Activated T-helper 1 cell treated with Interleukin-2 at 50 U/mL for 16 hours (primary cell): Measurements from ENCODE around the gene PHLDA3.
A peak's percentile ranks its signal among the peaks of the same experiment; 100 is the strongest.
"Not testable (repeated sequence)": the region's sequence is repeated elsewhere in the genome, so short reads cannot be mapped to it uniquely, and the experiment has no call there.

Experiments used
- DNase-seq: peaks from one replicate; pipeline ENCODE4 v3.0.0-alpha.2; 2020; ENCODE audit warnings: low read depth

Gene PHLDA3

DNA sequence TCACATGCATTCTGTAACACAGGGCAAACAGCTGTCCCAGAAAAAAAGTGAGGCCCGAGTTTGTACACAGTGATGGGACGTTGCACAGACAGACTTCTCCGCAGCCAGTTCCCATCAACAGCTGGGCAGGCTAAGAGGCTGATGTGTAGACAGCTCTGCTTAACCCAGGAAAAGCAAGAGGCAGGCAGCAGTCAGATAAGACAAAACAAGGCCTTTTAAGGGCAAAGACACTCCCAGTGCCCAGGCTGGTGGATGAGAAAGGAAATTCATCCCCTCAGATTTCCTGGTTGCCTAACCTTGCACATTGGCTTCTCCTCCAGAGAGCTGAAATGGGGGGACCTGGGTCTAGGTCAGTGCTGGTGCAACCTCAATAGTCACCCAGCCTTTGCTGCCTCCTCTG, 17.2 kb upstream of the PHLDA3 start:
- no peak for DNase-seq

- DNase-seq = no peak
Observed at GRCh38 chr1:201485184-201485774, 16.3 kb upstream of the PHLDA3 start.

DNA sequence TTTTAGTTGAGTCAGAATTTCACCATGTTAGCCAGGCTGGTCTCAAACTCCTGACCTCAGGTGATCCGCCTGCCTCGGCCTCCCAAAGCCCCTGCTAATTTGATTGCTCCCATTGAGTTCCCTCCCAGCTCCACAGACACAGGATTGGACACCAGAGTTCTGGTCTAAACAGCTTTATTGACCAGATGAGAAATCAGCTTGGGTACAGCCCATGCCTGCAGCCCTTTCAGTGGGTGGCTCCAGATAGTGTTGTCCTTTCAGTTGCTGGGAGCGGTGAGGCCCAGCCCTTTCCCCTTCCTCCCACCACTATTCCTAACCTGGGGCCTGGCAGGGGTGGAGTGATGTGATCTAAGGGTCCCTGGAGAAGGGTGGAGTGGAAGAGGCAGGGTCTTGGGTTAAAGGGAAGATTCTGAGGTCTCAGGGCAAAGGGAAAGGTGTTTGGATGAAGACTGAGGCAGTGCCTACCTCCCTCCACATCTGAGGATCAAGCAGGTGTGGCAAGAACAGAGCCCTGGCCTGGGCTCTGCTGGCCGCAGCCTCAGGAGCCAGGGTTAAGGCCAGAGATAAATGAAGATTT, 14.5 kb upstream of the PHLDA3 start:
- no peak for DNase-seq

GRCh38 chr1:201482755-201483154, 13.8 kb upstream of the PHLDA3 start:
- DNase-seq = no peak

GRCh38 chr1:201481761-201482493, 12.9 kb upstream of the PHLDA3 start:
- peak; percentile 68 for DNase-seq

- DNase-seq = no peak
Observed at GRCh38 chr1:201481004-201481380, 12.0 kb upstream of the PHLDA3 start.

DNA sequence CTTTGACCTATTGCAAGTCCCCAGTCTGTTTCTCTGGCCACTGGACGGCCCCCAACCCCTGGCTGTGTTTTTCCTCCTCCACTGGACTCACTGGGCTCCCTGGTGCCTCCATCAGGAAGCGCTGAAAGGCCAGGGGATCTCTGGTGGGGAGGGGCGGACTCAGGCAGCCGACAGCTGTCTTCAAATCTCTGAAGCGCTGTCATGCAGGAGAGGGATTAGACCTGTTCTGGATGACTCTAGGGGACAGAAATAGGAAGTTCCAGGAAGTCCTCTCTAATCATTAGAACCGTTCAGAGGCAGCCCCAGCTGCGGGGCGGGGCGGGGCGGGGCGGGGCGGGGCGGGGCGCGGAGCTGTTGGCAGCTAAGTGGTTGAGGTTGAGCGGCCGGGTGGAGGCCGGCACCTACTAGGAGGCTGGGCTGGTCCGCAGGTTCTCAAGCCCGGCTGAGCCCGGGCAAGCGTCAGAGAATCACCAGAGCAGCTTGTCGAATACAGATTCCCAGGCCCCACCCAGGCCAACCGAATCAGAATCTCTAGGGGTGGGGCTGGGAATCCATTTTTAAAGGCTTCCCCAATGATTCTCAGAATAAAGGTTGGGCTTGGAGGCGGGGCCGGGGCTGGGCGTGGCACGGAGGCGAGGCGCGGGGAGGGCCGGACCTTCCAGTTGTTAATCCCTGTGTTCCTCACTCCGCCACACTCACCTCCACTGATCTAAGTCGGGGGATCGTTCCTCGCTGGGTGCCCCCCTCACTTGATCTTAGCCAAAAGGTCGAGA, 11.4 kb upstream of the PHLDA3 start:
- peak; percentile 9 for DNase-seq

- DNase-seq = no peak
Observed at GRCh38 chr1:201479201-201479730, 10.3 kb upstream of the PHLDA3 start.

GRCh38 chr1:201478666-201479065, 9.7 kb upstream of the PHLDA3 start:
- DNase-seq = not testable (repeated sequence)

DNA sequence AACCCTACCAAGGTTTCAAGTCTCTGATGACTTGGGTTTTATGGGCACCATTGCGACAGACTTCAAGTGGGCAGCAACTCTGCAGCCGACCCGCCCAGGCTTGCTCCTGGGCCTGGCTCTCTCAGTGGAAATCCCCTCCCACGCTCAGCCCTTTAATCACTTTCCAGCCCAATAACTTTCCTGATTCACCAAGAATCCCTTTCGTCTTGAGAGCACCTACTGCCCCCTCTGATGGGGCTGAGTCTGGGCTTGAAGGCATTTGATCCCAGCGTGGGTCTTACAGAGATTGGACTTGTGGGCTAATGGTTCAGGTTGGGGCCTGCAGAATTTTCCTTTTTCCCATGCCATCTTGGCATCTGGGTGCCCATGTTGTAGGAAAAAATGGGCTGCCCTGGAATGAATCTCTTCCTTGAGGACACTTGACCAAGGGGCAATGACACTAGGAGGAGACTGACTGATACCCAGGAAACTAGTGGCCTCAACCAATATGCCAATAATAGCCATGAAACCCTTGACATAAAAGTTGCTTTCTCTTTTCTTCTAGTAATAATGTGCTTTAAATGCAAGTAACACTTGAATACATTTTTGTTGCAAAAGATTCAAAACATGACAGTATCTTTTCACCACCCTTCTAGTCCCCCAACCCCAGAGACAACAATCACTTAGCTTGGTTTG, 7.8 kb upstream of the PHLDA3 start:
- no peak for DNase-seq

- no peak for DNase-seq
Observed at GRCh38 chr1:201475915-201476669, 7.1 kb upstream of the PHLDA3 start.

GRCh38 chr1:201475130-201475529, 6.1 kb upstream of the PHLDA3 start:
- no peak for DNase-seq

DNA sequence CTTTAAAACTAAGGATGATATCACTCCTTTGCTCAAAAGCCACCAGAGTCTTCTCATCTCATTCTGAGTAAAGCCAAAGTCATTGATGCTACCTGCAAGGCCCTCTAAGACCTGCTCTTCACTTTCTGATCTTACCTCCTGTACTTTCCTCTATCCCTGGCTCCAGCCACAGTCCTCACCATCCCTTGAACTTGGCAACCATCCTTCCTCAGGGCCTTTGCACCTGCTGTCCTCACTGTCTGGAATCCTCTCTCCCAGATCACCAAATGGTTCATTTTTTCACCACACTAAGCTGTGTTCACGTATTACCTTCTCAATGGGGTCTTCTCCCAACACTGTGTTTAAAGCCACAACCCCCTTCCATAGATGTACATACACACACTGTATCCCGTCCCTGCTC, 4.3 kb upstream of the PHLDA3 start:
- DNase-seq = no peak

GRCh38 chr1:201472321-201472720, 3.3 kb upstream of the PHLDA3 start:
- not testable (repeated sequence) for DNase-seq

- no peak for DNase-seq
Observed at GRCh38 chr1:201471772-201472171, 2.8 kb upstream of the PHLDA3 start.

- DNase-seq = no peak
Observed at GRCh38 chr1:201470581-201470980, 1.6 kb upstream of the PHLDA3 start.

- no peak for DNase-seq
Observed at GRCh38 chr1:201469645-201470074, 672 bp upstream of the PHLDA3 start.

GRCh38 chr1:201468501-201468843, 516 bp downstream of the PHLDA3 start:
- DNase-seq = no peak

GRCh38 chr1:201466492-201466891, 2.5 kb downstream of the PHLDA3 start:
- DNase-seq = no peak

DNA sequence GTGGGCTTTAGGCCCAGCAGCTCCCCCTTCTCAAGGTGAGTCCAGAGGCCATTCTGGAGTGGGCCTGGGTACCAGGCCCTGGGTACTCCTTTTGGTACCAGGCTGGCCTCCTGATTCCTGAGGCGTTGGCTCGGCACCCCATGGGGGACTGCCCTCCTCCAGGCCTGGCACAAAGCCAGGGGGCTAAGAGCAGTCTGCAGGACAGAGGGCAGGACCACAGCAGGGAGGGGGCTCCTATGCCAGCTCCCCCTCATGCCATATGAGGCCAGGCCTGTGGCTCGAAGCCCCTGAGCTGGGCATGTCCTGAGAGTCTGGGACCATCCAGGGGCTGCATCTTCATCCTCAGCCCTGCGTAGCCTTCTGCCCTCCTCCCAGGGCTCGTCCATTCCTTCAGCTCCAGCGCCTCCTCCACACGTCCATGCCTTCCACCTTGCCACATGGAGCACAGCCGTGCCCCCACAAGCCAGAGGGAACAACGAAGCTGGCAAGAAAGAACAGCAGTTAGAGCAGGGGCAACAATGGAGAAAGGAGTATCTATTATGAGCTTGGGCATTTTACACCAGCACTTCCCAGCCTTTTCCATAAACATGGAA, 3.2 kb downstream of the PHLDA3 start:
- DNase-seq = no peak

GRCh38 chr1:201463071-201463552, 5.9 kb downstream of the PHLDA3 start:
- DNase-seq = no peak
